HuH-7 (cell line): ENCODE results near the gene MRPS24.
"Not testable (repeated sequence)": the region's sequence is repeated elsewhere in the genome, so short reads cannot be mapped to it uniquely, and the experiment has no call there.

Experiments
- DNase-seq: peaks from one replicate; pipeline ENCODE4 v3.0.0; 2011; ENCODE audit warnings: low spot score

MRPS24 gene

GRCh38 chr7:43838201-43838658 lies 31.1 kb downstream of the MRPS24 start:
- DNase-seq = no peak

GRCh38 chr7:43834463-43835251 lies 34.7 kb downstream of the MRPS24 start:
- DNase-seq = no peak

- DNase-seq = not testable (repeated sequence)
Measured at GRCh38 chr7:43830917-43831316, 38.4 kb downstream of the MRPS24 start.

- no peak for DNase-seq
Measured at GRCh38 chr7:43825391-43825808, 43.9 kb downstream of the MRPS24 start.

- DNase-seq = no peak
Measured at GRCh38 chr7:43824963-43825362, 44.4 kb downstream of the MRPS24 start.

- not testable (repeated sequence) for DNase-seq
Measured at GRCh38 chr7:43824513-43824912, 44.8 kb downstream of the MRPS24 start.

GRCh38 chr7:43823941-43824340 lies 45.4 kb downstream of the MRPS24 start:
- no peak for DNase-seq

- DNase-seq = not testable (repeated sequence)
Measured at GRCh38 chr7:43823425-43823824, 45.9 kb downstream of the MRPS24 start.
